HK-2 (cell line): Measurements from ENCODE around the gene GAREM2.

Source experiments
- DNase-seq: peaks from one replicate; pipeline ENCODE4 v3.0.0-alpha.2; 2018; ENCODE audit not compliant: unreplicated experiment

The GAREM2 gene

DNA sequence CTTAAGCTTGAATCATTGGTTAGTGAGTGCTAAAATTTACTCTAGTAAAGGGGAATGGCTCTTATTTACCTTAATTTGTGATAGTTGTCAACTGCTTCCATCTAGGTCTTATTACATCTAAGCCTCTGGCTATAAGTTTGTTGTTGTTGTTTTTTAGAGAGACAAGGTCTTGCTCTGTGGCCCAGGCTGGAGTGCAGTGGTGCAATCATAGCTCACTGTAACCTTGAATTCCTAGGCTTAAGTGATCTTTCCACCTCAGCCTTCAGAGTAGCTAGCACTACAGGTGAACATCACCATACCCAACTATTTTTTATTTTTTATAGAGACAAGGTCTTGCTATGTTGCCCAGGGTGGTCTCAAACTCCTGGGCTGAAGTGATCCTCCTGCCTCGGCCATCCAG, 65.0 kb downstream of the GAREM2 start:
- DNase-seq = no peak

DNA sequence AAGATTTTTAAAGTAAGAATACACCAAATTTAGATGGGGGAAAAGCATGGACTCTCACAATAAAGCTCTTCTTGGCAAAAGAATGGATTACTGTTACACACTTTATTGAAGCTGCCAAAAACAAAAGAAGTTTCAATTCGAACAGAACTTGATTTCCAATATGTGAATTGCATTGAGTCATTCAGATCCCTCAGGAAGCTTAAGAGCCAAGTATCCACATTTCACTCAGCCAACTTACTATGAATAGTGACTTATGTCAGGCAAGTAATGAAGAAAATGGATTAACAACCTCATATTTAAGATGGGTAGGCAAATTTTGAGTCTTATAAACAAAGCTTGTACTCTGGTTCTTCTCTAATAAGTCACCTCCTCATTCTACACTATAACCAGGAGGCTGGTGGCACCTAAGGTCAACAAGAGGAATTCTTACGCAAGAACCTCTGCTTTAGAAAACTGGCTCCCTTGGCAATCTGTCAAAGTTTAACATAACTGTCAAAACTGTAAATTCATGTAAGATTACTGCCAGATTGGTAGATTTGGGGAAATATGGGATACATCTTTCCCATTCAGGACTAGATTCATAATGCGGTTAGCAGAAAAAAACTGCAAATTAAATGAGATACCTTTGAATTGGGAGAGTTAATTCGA, 65.5 kb downstream of the GAREM2 start:
- no peak for DNase-seq
